GM13977 (cell line): ENCODE data around the gene ZBTB46.
A peak's percentile ranks its signal among the peaks of the same experiment; 100 is the strongest.
"Not testable (repeated sequence)": the region's sequence is repeated elsewhere in the genome, so short reads cannot be mapped to it uniquely, and the experiment has no call there.

ENCODE experiments used
- DNase-seq: peaks from one replicate; pipeline ENCODE4 v3.0.0; 2012; ENCODE audit warnings: low spot score
- CTCF ChIP-seq: IDR thresholded peaks from 2 replicates; pipeline ENCODE4 v1.5.1; 2012; ENCODE audit warnings: mild to moderate bottlenecking, control low read depth; ENCODE audit not compliant: insufficient read depth; ENCODE audit errors: extremely low read depth, missing control alignments
- in situ Hi-C: fragments of 300-500 bp; cut with MboI; formaldehyde crosslinking; loops from one replicate; pipeline ENCODE4 v1.12.0; 2022; ENCODE audit warnings: low sequenced_read_pairs, low pct_unique_long_range_greater_than_20kb, mixed read lengths, inconsistent platforms; ENCODE audit not compliant: unreplicated experiment

The ZBTB46 gene

GRCh38 chr20:63857764-63858392 is 26.8 kb upstream of the ZBTB46 start:
- peak; percentile 29 for DNase-seq
- TF ChIP-seq CTCF, result no peak
- in situ Hi-C loops, result loop anchor here (5.0 kb wide), 1 partner anchor 151 kb away; the partner anchor contains the start of genes ARFRP1 and ZGPAT

- DNase-seq, result peak; percentile 25
- no peak for TF ChIP-seq CTCF
- in situ Hi-C loops, result loop anchor here (5.0 kb wide), 1 partner anchor 149 kb away; the partner anchor contains the start of genes ARFRP1 and ZGPAT
Observed at GRCh38 chr20:63856098-63856511, 25.0 kb upstream of the ZBTB46 start.

- DNase-seq, result peak; percentile 28
- in situ Hi-C loops, result loop anchor here (5.0 kb wide), 1 partner anchor 148 kb away; the partner anchor contains the start of genes ARFRP1 and ZGPAT
Observed at GRCh38 chr20:63855363-63856097, 24.5 kb upstream of the ZBTB46 start.

GRCh38 chr20:63854766-63855362 is 23.8 kb upstream of the ZBTB46 start:
- no peak for TF ChIP-seq CTCF
- peak; percentile 31 for DNase-seq
- in situ Hi-C loops, result loop anchor here (5.0 kb wide), 1 partner anchor 148 kb away; the partner anchor contains the start of genes ARFRP1 and ZGPAT

More at GRCh38 chr20:63855363-63856097, 24.5 kb upstream of the ZBTB46 start:
- TF ChIP-seq CTCF, result no peak

GRCh38 chr20:63854069-63854765 is 23.2 kb upstream of the ZBTB46 start:
- DNase-seq, result peak; percentile 74
- in situ Hi-C loops, result no loop called here

GRCh38 chr20:63853733-63854068 is 22.6 kb upstream of the ZBTB46 start:
- in situ Hi-C loops, result not testable (repeated sequence)

More at GRCh38 chr20:63854069-63854765, 23.2 kb upstream of the ZBTB46 start:
- TF ChIP-seq CTCF, result no peak

GRCh38 chr20:63851548-63851943 is 20.5 kb upstream of the ZBTB46 start:
- in situ Hi-C loops, DNase-seq: not testable (repeated sequence)

More at GRCh38 chr20:63853733-63854068, 22.6 kb upstream of the ZBTB46 start:
- not testable (repeated sequence) for DNase-seq
